Cerebellar nuclear complex (tissue), 1 donor: Measurements from ENCODE around the gene LDLR.
"Not testable (repeated sequence)": the region's sequence is repeated elsewhere in the genome, so short reads cannot be mapped to it uniquely, and the experiment has no call there.

Experiments
- DNase-seq, 2 experiments: peaks; one replicate each; lab custom pipeline; 2025; lab: John Stamatoyannopoulos, UW

The LDLR gene

GRCh38 chr19:11141937-11142527 is 52.8 kb downstream of the LDLR start:
- no peak for DNase-seq

- DNase-seq = no peak
Observed at GRCh38 chr19:11142528-11143171, 53.4 kb downstream of the LDLR start.

- DNase-seq = no peak
Observed at GRCh38 chr19:11145536-11145924, 56.3 kb downstream of the LDLR start.

GRCh38 chr19:11148001-11148400 is 58.7 kb downstream of the LDLR start:
- DNase-seq = no peak

GRCh38 chr19:11151181-11151580 is 61.9 kb downstream of the LDLR start:
- DNase-seq = no peak

GRCh38 chr19:11152318-11153062 is 63.2 kb downstream of the LDLR start:
- no peak for DNase-seq

GRCh38 chr19:11154683-11155047 is 65.4 kb downstream of the LDLR start:
- DNase-seq = no peak

- peak; percentile 96 to 98 for DNase-seq
Observed at GRCh38 chr19:11155373-11156120, 66.3 kb downstream of the LDLR start, which contains the start of gene SPC24. Gene SPC24 (minus strand): TSS chr19:11155782. CDS start chr19:11155776, 6 bp downstream.

GRCh38 chr19:11159598-11160439 is 70.6 kb downstream of the LDLR start:
- no peak for DNase-seq

GRCh38 chr19:11160440-11160768 is 71.1 kb downstream of the LDLR start:
- DNase-seq = not testable (repeated sequence)

- DNase-seq = no peak
Observed at GRCh38 chr19:11164296-11164695, 75.0 kb downstream of the LDLR start.

- peak; percentile 17 to 53 for DNase-seq
Observed at GRCh38 chr19:11164879-11165406, 75.7 kb downstream of the LDLR start.

- no peak for DNase-seq
Observed at GRCh38 chr19:11165486-11166030, 76.3 kb downstream of the LDLR start.

GRCh38 chr19:11166281-11167142 is 77.2 kb downstream of the LDLR start:
- no peak for DNase-seq

GRCh38 chr19:11168568-11168967 is 79.3 kb downstream of the LDLR start:
- no peak for DNase-seq

GRCh38 chr19:11169896-11170678 is 80.8 kb downstream of the LDLR start:
- DNase-seq = no peak

- no peak for DNase-seq
Observed at GRCh38 chr19:11171144-11171543, 81.9 kb downstream of the LDLR start.

- no peak for DNase-seq
Observed at GRCh38 chr19:11172576-11172975, 83.3 kb downstream of the LDLR start.

- DNase-seq = no peak
Observed at GRCh38 chr19:11173516-11174155, 84.4 kb downstream of the LDLR start.
